Measurements from ENCODE around the gene FAM72D. TPM values are rescaled to one million over a fixed set of nuclear protein-coding genes. Genes with fewer than 3 reads are reported as not detected.
"Not testable (repeated sequence)": the region's sequence is repeated elsewhere in the genome, so short reads cannot be mapped to it uniquely, and the experiment has no call there.

FAM72D gene
- 7.8 and 10.7 TPM in 2 replicates for total RNA-seq (2014; rRNA removed)
- percentile 42 among the genes with signal in this experiment for Bru-seq, nascent RNA
- percentile 47 among the genes with signal in this experiment for BruChase-seq, experiment 1, labeled RNA remaining after a 6-hour chase
- BruChase-seq, experiment 2, labeled RNA remaining after a 2-hour chase, result percentile 24 among the genes with signal in this experiment
- long read RNA-seq, transcript FAM72D-201 (4 exons, 2,397 nt), result major isoform, 5 of 6 reads
- long read RNA-seq, partial matches to known transcripts, result 0 of 6 reads
- long read RNA-seq, other reads (novel, unspliced or antisense), result 1 of 6 reads

- DNase-seq; H3K27me3 ChIP-seq (ENCODE audit: low read length); CTCF ChIA-PET; BruUV-seq (replicated peaks); H3K9me3 ChIP-seq (ENCODE audit: low read length); H3K36me3 ChIP-seq (ENCODE audit: low read depth, low read length); H3K9ac ChIP-seq (ENCODE audit: low read length); H3K27ac ChIP-seq (ENCODE audit: low read length); H4K20me1 ChIP-seq (ENCODE audit: low read length); intact Hi-C loops (cut with micrococcal nuclease); POLR2A ChIA-PET (ENCODE audit: unreplicated experiment); H2AFZ ChIP-seq (ENCODE audit: low read length); H3F3A ChIP-seq (ENCODE audit: low read length, unreplicated experiment); H3K4me1 ChIP-seq (ENCODE audit: insufficient read depth, low read length); H3K79me2 ChIP-seq (ENCODE audit: low read length); H3K9me2 ChIP-seq (replicated peaks; ENCODE audit: low read length): not testable (repeated sequence)
- Histone ChIP-seq H3K4me2 (ENCODE audit: low read length) (peak within 1 kb of the TSS; percentile 69), H3K4me3 (ENCODE audit: low read length) (peak within 1 kb of the TSS; percentile 64)
- ATAC-seq, result peak; percentile 69
Measured at GRCh38 chr1:145095284-145096057, at the start of gene FAM72D, which contains the start of gene SRGAP2B. FAM72D (plus strand) TSS chr1:145095974; CDS start chr1:145096848, 874 bp downstream. SRGAP2B (minus strand) TSS chr1:145095328; CDS start chr1:145092901, 2,427 bp downstream.

- H3K4me1 ChIP-seq (ENCODE audit: insufficient read depth, low read length); BruUV-seq (replicated peaks); H3K9me3 ChIP-seq (ENCODE audit: low read length); H3K9me2 ChIP-seq (replicated peaks; ENCODE audit: low read length); CTCF ChIA-PET; H3K36me3 ChIP-seq (ENCODE audit: low read depth, low read length); H3K4me2 ChIP-seq (ENCODE audit: low read length); POLR2A ChIA-PET (ENCODE audit: unreplicated experiment); H3K27me3 ChIP-seq (ENCODE audit: low read length); intact Hi-C loops (cut with micrococcal nuclease); H3K27ac ChIP-seq (ENCODE audit: low read length); H3K4me3 ChIP-seq (ENCODE audit: low read length); H3K79me2 ChIP-seq (ENCODE audit: low read length); DNase-seq; H4K20me1 ChIP-seq (ENCODE audit: low read length); H3F3A ChIP-seq (ENCODE audit: low read length, unreplicated experiment); H2AFZ ChIP-seq (ENCODE audit: low read length); ATAC-seq; H3K9ac ChIP-seq (ENCODE audit: low read length): not testable (repeated sequence)
Measured at GRCh38 chr1:145047553-145047952, 48.2 kb upstream of the FAM72D start.

- BruUV-seq (replicated peaks); H3K9ac ChIP-seq (ENCODE audit: low read length); H4K20me1 ChIP-seq (ENCODE audit: low read length); POLR2A ChIA-PET (ENCODE audit: unreplicated experiment); DNase-seq; ATAC-seq; H3K27me3 ChIP-seq (ENCODE audit: low read length); H3K4me3 ChIP-seq (ENCODE audit: low read length); H3F3A ChIP-seq (ENCODE audit: low read length, unreplicated experiment); H3K27ac ChIP-seq (ENCODE audit: low read length); H2AFZ ChIP-seq (ENCODE audit: low read length); H3K9me3 ChIP-seq (ENCODE audit: low read length); H3K36me3 ChIP-seq (ENCODE audit: low read depth, low read length); H3K4me2 ChIP-seq (ENCODE audit: low read length); H3K9me2 ChIP-seq (replicated peaks; ENCODE audit: low read length); H3K4me1 ChIP-seq (ENCODE audit: insufficient read depth, low read length); H3K79me2 ChIP-seq (ENCODE audit: low read length); CTCF ChIA-PET; intact Hi-C loops (cut with micrococcal nuclease): not testable (repeated sequence)
Measured at GRCh38 chr1:145048181-145048856, 47.5 kb upstream of the FAM72D start.

GRCh38 chr1:145052019-145052776 is 43.6 kb upstream of the FAM72D start:
- H3K79me2 ChIP-seq (ENCODE audit: low read length); ATAC-seq; H3K4me3 ChIP-seq (ENCODE audit: low read length); H3K9ac ChIP-seq (ENCODE audit: low read length); H3F3A ChIP-seq (ENCODE audit: low read length, unreplicated experiment); DNase-seq; H3K27me3 ChIP-seq (ENCODE audit: low read length); H3K9me3 ChIP-seq (ENCODE audit: low read length); H3K36me3 ChIP-seq (ENCODE audit: low read depth, low read length); H3K4me1 ChIP-seq (ENCODE audit: insufficient read depth, low read length); CTCF ChIA-PET; H3K27ac ChIP-seq (ENCODE audit: low read length); H3K4me2 ChIP-seq (ENCODE audit: low read length); POLR2A ChIA-PET (ENCODE audit: unreplicated experiment); H3K9me2 ChIP-seq (replicated peaks; ENCODE audit: low read length); intact Hi-C loops (cut with micrococcal nuclease); BruUV-seq (replicated peaks); H4K20me1 ChIP-seq (ENCODE audit: low read length); H2AFZ ChIP-seq (ENCODE audit: low read length): not testable (repeated sequence)

- H3K36me3 ChIP-seq (ENCODE audit: low read depth, low read length); ATAC-seq; BruUV-seq (replicated peaks); H3K27me3 ChIP-seq (ENCODE audit: low read length); DNase-seq; H4K20me1 ChIP-seq (ENCODE audit: low read length); H3F3A ChIP-seq (ENCODE audit: low read length, unreplicated experiment); H2AFZ ChIP-seq (ENCODE audit: low read length); H3K9me3 ChIP-seq (ENCODE audit: low read length); H3K4me2 ChIP-seq (ENCODE audit: low read length); POLR2A ChIA-PET (ENCODE audit: unreplicated experiment); CTCF ChIA-PET; H3K9me2 ChIP-seq (replicated peaks; ENCODE audit: low read length); H3K4me3 ChIP-seq (ENCODE audit: low read length); H3K79me2 ChIP-seq (ENCODE audit: low read length); H3K4me1 ChIP-seq (ENCODE audit: insufficient read depth, low read length); H3K27ac ChIP-seq (ENCODE audit: low read length); intact Hi-C loops (cut with micrococcal nuclease); H3K9ac ChIP-seq (ENCODE audit: low read length): not testable (repeated sequence)
Measured at GRCh38 chr1:145053428-145053827, 42.3 kb upstream of the FAM72D start.

- H3K79me2 ChIP-seq (ENCODE audit: low read length); H3K4me1 ChIP-seq (ENCODE audit: insufficient read depth, low read length); H4K20me1 ChIP-seq (ENCODE audit: low read length); DNase-seq; BruUV-seq (replicated peaks); H3K27ac ChIP-seq (ENCODE audit: low read length); POLR2A ChIA-PET (ENCODE audit: unreplicated experiment); H3K9me3 ChIP-seq (ENCODE audit: low read length); H3K9me2 ChIP-seq (replicated peaks; ENCODE audit: low read length); CTCF ChIA-PET; H3K9ac ChIP-seq (ENCODE audit: low read length); intact Hi-C loops (cut with micrococcal nuclease); H3K4me2 ChIP-seq (ENCODE audit: low read length); H3F3A ChIP-seq (ENCODE audit: low read length, unreplicated experiment); H3K36me3 ChIP-seq (ENCODE audit: low read depth, low read length); ATAC-seq; H3K27me3 ChIP-seq (ENCODE audit: low read length); H2AFZ ChIP-seq (ENCODE audit: low read length); H3K4me3 ChIP-seq (ENCODE audit: low read length): not testable (repeated sequence)
Measured at GRCh38 chr1:145055217-145055760, 40.5 kb upstream of the FAM72D start.
